HUES48 (cell line): ENCODE results near the gene DCLK1.

Source experiments
- H3K27ac ChIP-seq: one replicate; pipeline ENCODE4 v1.7.0; 2013; ENCODE audit warnings: low read depth, low read length, inconsistent platforms
- H3K27me3 ChIP-seq: 2 replicates; pipeline ENCODE4 v1.6.1; 2013; ENCODE audit warnings: mild to moderate bottlenecking, low read length; ENCODE audit not compliant: control insufficient read depth, insufficient read depth
- H3K36me3 ChIP-seq: 2 replicates; pipeline ENCODE4 v1.6.1; 2013; ENCODE audit warnings: low read length; ENCODE audit not compliant: control insufficient read depth, insufficient read depth
- H3K4me1 ChIP-seq: 2 replicates; pipeline ENCODE4 v1.6.1; 2013; ENCODE audit warnings: mild to moderate bottlenecking, low read length; ENCODE audit not compliant: control insufficient read depth, insufficient read depth
- H3K4me3 ChIP-seq: 2 replicates; pipeline ENCODE4 v1.5.1; 2013; ENCODE audit warnings: mild to moderate bottlenecking, low read depth, low read length
- H3K9ac ChIP-seq: 2 replicates; pipeline ENCODE4 v1.6.1; 2013; ENCODE audit warnings: mild to moderate bottlenecking, low read depth, low read length, moderate library complexity
- H3K9me3 ChIP-seq: 2 replicates; pipeline ENCODE4 v1.6.1; 2013; ENCODE audit warnings: low read length; ENCODE audit not compliant: control insufficient read depth, insufficient read depth

The DCLK1 gene

GRCh38 chr13:35747594-35747993, 383.6 kb downstream of the DCLK1 start:
- Histone ChIP-seq H3K4me1 (no peaks in the 10 kb centered on the region), H3K9ac (no peak overlapping the region), H3K36me3 (no peaks in the 10 kb centered on the region), H3K27me3 (no peaks in the 10 kb centered on the region), H3K9me3 (peaks cover 13% of the 10 kb centered on the region), H3K27ac (no peak overlapping the region), H3K4me3 (no peak overlapping the region)

DNA sequence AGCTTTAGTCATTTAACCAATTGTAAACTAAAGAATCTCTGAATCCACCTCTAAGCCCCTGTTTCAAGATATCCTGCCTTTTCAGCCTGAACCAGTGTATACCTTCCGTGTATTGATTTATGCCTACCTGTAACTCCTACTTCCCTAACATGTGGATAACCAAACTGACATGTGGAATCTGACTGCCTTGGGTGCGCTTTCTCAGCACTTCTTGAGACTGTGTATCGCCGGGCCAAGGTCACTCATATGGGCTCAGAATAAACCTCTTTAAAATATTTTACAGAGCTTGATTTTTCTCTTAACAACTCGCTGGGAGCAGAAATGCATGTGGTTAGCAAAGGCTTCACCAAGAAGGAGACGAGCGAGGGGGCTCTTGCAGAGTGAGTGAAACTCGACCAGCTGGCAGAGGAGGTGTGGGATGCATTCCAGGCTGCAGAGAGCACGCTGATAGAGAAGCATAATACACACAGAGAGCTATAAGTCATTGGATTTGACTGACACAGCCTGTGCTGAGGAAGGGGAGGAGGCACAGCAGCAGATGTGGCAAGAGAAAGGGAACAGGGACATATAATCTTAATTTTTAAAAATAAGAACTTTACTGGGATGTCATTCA, 386.5 kb downstream of the DCLK1 start:
- no peak overlapping the region for H3K27ac ChIP-seq
- no peaks in the 10 kb centered on the region for H3K36me3 ChIP-seq

GRCh38 chr13:35744144-35744543, 387.0 kb downstream of the DCLK1 start:
- Histone ChIP-seq H3K4me1 (no peaks in the 10 kb centered on the region), H3K9me3 (peaks cover 13% of the 10 kb centered on the region), H3K4me3 (no peak overlapping the region), H3K27ac (no peak overlapping the region), H3K36me3 (no peaks in the 10 kb centered on the region), H3K27me3 (no peaks in the 10 kb centered on the region), H3K9ac (no peak overlapping the region)

More for the DNA sequence above, 386.5 kb downstream of the DCLK1 start:
- no peak overlapping the region for H3K4me3 ChIP-seq
- H3K4me1 ChIP-seq, result no peaks in the 10 kb centered on the region
- no peaks in the 10 kb centered on the region for H3K27me3 ChIP-seq
- peaks cover 13% of the 10 kb centered on the region for H3K9me3 ChIP-seq
- H3K9ac ChIP-seq, result no peak overlapping the region

DNA sequence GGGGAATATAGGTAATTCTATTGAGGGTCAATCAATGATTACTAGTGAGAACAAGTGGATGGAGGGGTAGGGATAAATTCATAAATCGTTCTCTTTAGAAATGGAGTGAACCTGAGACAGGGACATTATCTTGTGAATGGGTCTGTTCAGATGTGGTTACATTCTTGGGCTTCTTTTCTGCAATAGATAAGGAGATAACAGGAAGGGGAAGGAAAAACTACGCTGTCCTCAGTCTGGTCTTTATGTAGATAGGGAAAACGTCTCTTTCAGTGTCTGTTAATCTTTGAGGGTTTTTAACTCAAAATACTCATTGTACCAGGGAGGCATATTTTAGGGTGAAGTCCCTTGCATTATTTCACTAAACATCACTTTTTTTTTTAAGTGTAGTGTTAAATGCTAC, 388.0 kb downstream of the DCLK1 start:
- Histone ChIP-seq H3K27me3 (no peaks in the 10 kb centered on the region), H3K9ac (no peak overlapping the region), H3K36me3 (no peaks in the 10 kb centered on the region), H3K4me1 (no peaks in the 10 kb centered on the region), H3K27ac (no peak overlapping the region), H3K9me3 (peaks cover 13% of the 10 kb centered on the region), H3K4me3 (no peak overlapping the region)

- H3K36me3 ChIP-seq, result no peaks in the 10 kb centered on the region
- no peaks in the 10 kb centered on the region for H3K27me3 ChIP-seq
- H3K9me3 ChIP-seq, result peaks cover 13% of the 10 kb centered on the region
- no peak overlapping the region for H3K9ac ChIP-seq
- H3K27ac ChIP-seq, result no peak overlapping the region
- H3K4me3 ChIP-seq, result no peak overlapping the region
- H3K4me1 ChIP-seq, result no peaks in the 10 kb centered on the region
Observed at GRCh38 chr13:35741657-35742056, 389.5 kb downstream of the DCLK1 start.

DNA sequence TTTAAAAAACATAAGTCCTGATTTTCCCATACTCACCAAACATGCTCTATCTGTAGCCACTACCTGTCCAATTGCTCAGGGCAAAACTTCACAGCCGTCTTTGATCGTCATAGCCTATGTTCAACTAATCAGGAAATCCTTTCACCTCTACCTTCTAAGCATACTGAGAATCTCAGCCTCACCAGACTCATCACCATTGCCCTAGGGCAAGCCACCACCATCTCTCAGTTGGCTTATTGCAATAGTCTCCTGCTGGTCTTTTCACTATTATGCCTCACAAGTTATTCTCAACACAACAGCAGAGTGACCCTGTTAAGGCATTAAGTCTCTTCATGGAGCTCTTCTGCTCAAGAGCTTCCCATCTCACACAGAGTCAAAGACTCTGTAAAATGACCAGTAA, 394.3 kb downstream of the DCLK1 start:
- no peaks in the 10 kb centered on the region for H3K27me3 ChIP-seq
- no peak overlapping the region for H3K4me3 ChIP-seq
- 0 out of 2 replicates have a peak, but pooled peaks cover 3% of the 10 kb centered on the region for H3K9me3 ChIP-seq
- H3K36me3 ChIP-seq, result no peaks in the 10 kb centered on the region
- H3K27ac ChIP-seq, result no peak overlapping the region
- H3K4me1 ChIP-seq, result no peaks in the 10 kb centered on the region
- no peak overlapping the region for H3K9ac ChIP-seq

GRCh38 chr13:35733827-35734226, 397.4 kb downstream of the DCLK1 start:
- no peaks in the 10 kb centered on the region for H3K4me1 ChIP-seq
- no peaks in the 10 kb centered on the region for H3K36me3 ChIP-seq
- H3K27me3 ChIP-seq, result no peaks in the 10 kb centered on the region
- no peak overlapping the region for H3K27ac ChIP-seq
- no peak overlapping the region for H3K9ac ChIP-seq
- H3K4me3 ChIP-seq, result no peak overlapping the region
- H3K9me3 ChIP-seq, result no peaks in the 10 kb centered on the region

GRCh38 chr13:35732565-35732964, 398.6 kb downstream of the DCLK1 start:
- Histone ChIP-seq H3K4me1 (no peaks in the 10 kb centered on the region), H3K4me3 (no peak overlapping the region), H3K36me3 (no peaks in the 10 kb centered on the region), H3K9me3 (no peaks in the 10 kb centered on the region), H3K9ac (no peak overlapping the region), H3K27ac (no peak overlapping the region), H3K27me3 (no peaks in the 10 kb centered on the region)

- no peaks in the 10 kb centered on the region for H3K9me3 ChIP-seq
- H3K27me3 ChIP-seq, result no peaks in the 10 kb centered on the region
- no peaks in the 10 kb centered on the region for H3K4me1 ChIP-seq
- no peak overlapping the region for H3K27ac ChIP-seq
- no peaks in the 10 kb centered on the region for H3K36me3 ChIP-seq
- no peak overlapping the region for H3K4me3 ChIP-seq
- no peak overlapping the region for H3K9ac ChIP-seq
Observed at GRCh38 chr13:35731471-35731870, 399.7 kb downstream of the DCLK1 start.

DNA sequence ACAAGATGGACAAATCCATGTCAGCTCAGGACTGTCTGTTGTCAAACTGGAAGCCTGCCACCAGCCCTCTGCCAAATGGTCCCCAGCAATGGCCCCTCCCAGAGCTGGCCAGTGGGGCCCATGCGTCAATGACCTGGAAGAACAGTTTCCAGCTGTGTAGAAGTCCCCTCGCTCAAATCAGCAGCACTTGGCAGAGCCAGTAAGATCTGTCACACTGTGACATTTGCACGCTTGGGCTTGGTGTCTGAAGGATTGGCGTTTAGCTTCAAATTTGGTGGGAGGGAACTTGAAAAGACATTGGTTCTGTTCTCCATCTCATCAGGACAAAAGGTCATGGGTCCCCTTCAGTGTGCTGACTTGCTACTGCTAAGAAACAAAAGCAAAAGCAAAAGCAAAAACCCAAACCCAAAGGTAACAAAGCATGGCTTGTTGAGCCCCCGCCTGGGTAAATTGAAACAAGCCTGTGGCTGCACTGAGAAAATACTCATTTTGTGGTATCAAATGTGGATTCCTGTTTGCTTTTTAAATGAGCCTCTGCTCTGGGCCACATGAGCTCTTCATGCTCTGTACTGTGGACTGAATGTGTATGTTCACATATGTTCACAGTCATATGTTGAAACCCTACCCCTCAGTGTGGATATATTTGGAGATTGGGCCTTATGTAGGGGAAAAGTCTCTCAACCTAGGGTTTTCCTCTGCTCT, 401.1 kb downstream of the DCLK1 start:
- Histone ChIP-seq H3K4me1 (no peaks in the 10 kb centered on the region), H3K9ac (no peak overlapping the region), H3K36me3 (no peaks in the 10 kb centered on the region), H3K9me3 (no peaks in the 10 kb centered on the region), H3K4me3 (no peak overlapping the region), H3K27ac (no peak overlapping the region), H3K27me3 (no peaks in the 10 kb centered on the region)

GRCh38 chr13:35727881-35728280, 403.3 kb downstream of the DCLK1 start:
- no peak overlapping the region for H3K27ac ChIP-seq
- no peaks in the 10 kb centered on the region for H3K9me3 ChIP-seq
- no peaks in the 10 kb centered on the region for H3K27me3 ChIP-seq
- no peaks in the 10 kb centered on the region for H3K36me3 ChIP-seq
- no peak overlapping the region for H3K4me3 ChIP-seq
- no peak overlapping the region for H3K9ac ChIP-seq
- no peaks in the 10 kb centered on the region for H3K4me1 ChIP-seq
